Epithelial cell of esophagus (primary cell): Measurements from ENCODE around the gene PTP4A2.
A peak's percentile ranks its signal among the peaks of the same experiment; 100 is the strongest.
"Not testable (repeated sequence)": the region's sequence is repeated elsewhere in the genome, so short reads cannot be mapped to it uniquely, and the experiment has no call there.

Source experiments
- DNase-seq: peaks from one replicate; pipeline ENCODE4 v3.0.0; 2010; ENCODE audit warnings: low read depth
- H3K4me3 ChIP-seq: 2 replicates; pipeline ENCODE4 v1.5.1; 2011; ENCODE audit warnings: mild to moderate bottlenecking, low read length, control low read depth
- CTCF ChIP-seq: IDR thresholded peaks from 2 replicates; pipeline ENCODE4 v1.5.1; 2011; ENCODE audit warnings: low read depth, mild to moderate bottlenecking, low read length, control low read depth, inconsistent platforms; ENCODE audit not compliant: insufficient read depth; ENCODE audit errors: missing control alignments

The PTP4A2 gene

GRCh38 chr1:31949862-31950261 is 11.7 kb upstream of the PTP4A2 start:
- H3K4me3 ChIP-seq, result no peak overlapping the region
- no peak for DNase-seq
- no peak for TF ChIP-seq CTCF

- not testable (repeated sequence) for H3K4me3 ChIP-seq, DNase-seq
These were observed 7.5 kb upstream of the PTP4A2 start for GRCh38 chr1:31945677-31946076.

- peak; percentile 63 for DNase-seq
- no peak for TF ChIP-seq CTCF
- peak overlapping the region; percentile 22 for H3K4me3 ChIP-seq
These were observed 6.3 kb upstream of the PTP4A2 start for GRCh38 chr1:31944205-31945089.

- DNase-seq, result no peak
- no peak for TF ChIP-seq CTCF
- H3K4me3 ChIP-seq, result no peak overlapping the region
These were observed 5.5 kb upstream of the PTP4A2 start for GRCh38 chr1:31943546-31944184.

- not testable (repeated sequence) for H3K4me3 ChIP-seq, DNase-seq
These were observed 3.9 kb upstream of the PTP4A2 start for GRCh38 chr1:31942061-31942460.

- no peak overlapping the region for H3K4me3 ChIP-seq
- peak; percentile 84 for DNase-seq
- TF ChIP-seq CTCF, result peak; percentile 63
These were observed 1.5 kb upstream of the PTP4A2 start for GRCh38 chr1:31939484-31940329.

GRCh38 chr1:31937300-31938183 is 626 bp downstream of the PTP4A2 start:
- peak overlapping the region; percentile 86 for H3K4me3 ChIP-seq
- TF ChIP-seq CTCF, result no peak
- DNase-seq, result peak; percentile 60
